Muscle of arm (tissue), 12 donors: ENCODE results near the gene RTN4R. TPM values are rescaled to one million over a fixed set of nuclear protein-coding genes. Genes with fewer than 3 reads are reported as not detected.
"Not testable (repeated sequence)": the region's sequence is repeated elsewhere in the genome, so short reads cannot be mapped to it uniquely, and the experiment has no call there.

Experiments used
- DNase-seq: peaks from one replicate; pipeline ENCODE4 v3.0.0-alpha.2; 2013
- polyA plus RNA-seq, 12 donors: library from polyadenylated mRNA; unstranded; fragments of 120-200 nt; gene quantifications; one replicate each; pipeline ENCODE4 v1.2.1, GENCODE V29; 2013; ENCODE audit not compliant: insufficient read length in 12 of 12

RTN4R gene
- polyA plus RNA-seq, 12 donors: 5.5 to 23.9 (median 9.7) TPM; not detected in 1

GRCh38 chr22:20274374-20274773, 6.3 kb upstream of the RTN4R start:
- not testable (repeated sequence) for DNase-seq

GRCh38 chr22:20273758-20274181, 5.7 kb upstream of the RTN4R start:
- no peak for DNase-seq

- no peak for DNase-seq
Measured at GRCh38 chr22:20272700-20273099, 4.6 kb upstream of the RTN4R start.

- DNase-seq: no peak
Measured at GRCh38 chr22:20272174-20272573, 4.1 kb upstream of the RTN4R start.

- no peak for DNase-seq
Measured at GRCh38 chr22:20271114-20271994, 3.2 kb upstream of the RTN4R start.

GRCh38 chr22:20270190-20271113, 2.3 kb upstream of the RTN4R start:
- not testable (repeated sequence) for DNase-seq

- DNase-seq: not testable (repeated sequence)
Measured at GRCh38 chr22:20269673-20270072, 1.6 kb upstream of the RTN4R start.

DNA sequence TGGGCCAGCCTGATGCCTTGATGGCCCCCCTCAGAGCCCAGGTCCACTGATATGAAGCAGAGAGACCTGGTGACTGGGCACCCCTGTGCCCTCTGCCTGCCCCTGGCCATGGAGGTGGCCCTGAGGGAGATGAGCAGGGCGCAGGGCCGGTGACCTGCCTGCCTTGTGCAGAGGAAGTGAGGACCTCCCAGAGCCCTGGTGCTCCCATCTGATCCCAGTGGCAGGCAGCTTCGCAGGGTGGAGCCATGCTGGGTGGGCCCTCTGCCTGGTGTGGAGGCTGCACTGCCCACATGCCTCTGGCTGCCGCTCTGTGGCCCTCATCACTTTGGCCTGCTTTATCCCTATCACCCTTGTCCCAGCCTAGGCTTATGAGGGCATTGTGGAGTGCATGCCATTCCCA, 1.1 kb upstream of the RTN4R start:
- DNase-seq: not testable (repeated sequence)

- DNase-seq: no peak
Measured at GRCh38 chr22:20267441-20268278, 458 bp downstream of the RTN4R start.

- DNase-seq: not testable (repeated sequence)
Measured at GRCh38 chr22:20266667-20267440, 1.3 kb downstream of the RTN4R start.

DNA sequence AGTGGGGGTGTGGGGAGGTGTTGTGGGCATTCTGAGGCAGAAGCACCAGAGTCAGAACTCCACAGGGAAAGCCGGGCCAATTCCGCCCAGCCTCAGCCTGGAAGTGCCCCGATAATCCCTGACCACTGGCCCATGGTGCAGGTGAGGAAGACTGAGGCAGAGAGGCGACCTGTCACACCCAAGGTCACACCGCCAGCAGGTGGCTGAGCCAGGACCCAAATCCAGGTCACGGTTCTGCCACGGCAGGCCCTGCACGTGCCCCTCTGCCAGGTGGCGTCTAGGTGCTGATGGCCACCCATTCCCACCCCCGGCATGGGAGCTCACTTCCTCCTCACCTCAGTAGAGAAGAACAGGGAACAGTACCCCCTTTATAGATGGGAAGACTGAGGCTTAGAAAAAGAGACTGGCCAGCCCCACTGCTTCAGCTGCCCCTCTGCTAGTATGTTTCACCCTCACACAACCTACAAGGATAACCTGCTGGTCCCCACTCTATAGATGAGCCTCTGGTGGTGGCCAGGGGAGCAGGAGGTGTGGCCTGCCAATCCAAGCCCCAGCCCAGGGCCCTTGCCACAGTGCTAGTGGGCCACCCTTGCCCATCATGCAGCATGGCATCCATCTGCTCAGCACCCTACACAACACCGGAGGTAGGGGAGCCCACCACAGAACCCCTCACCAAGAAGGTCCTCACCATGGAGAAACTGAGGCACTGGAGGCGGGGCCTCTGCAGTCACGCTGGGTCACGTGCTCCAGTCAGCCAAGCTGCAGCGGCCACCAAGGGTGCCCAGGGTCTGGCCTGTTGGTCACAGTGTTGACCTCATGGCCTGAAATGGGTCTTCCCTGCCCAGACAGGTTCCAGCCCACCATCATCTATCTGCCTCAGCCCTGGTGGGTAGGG, 2.1 kb downstream of the RTN4R start:
- DNase-seq: not testable (repeated sequence)

- no peak for DNase-seq
Measured at GRCh38 chr22:20264614-20265452, 3.3 kb downstream of the RTN4R start.

- not testable (repeated sequence) for DNase-seq
Measured at GRCh38 chr22:20263404-20264281, 4.5 kb downstream of the RTN4R start.

- no peak for DNase-seq
Measured at GRCh38 chr22:20262582-20263147, 5.5 kb downstream of the RTN4R start.

- DNase-seq: no peak
Measured at GRCh38 chr22:20261848-20262581, 6.1 kb downstream of the RTN4R start.

GRCh38 chr22:20260071-20260765, 7.9 kb downstream of the RTN4R start:
- DNase-seq: no peak
